ENCODE measurements around the gene TFPI2. TPM values are rescaled to one million over a fixed set of nuclear protein-coding genes. Genes with fewer than 3 reads are reported as not detected.

Gene TFPI2
- total and polyA plus RNA-seq, 7 donors = 0.66 to 7.5 (median 2.3) TPM

GRCh38 chr7:93894966-93895640, 4.5 kb upstream of the TFPI2 start:
- Histone ChIP-seq H3K4me1 (no peaks in the 10 kb centered on the region), H3K36me3 (ENCODE audit: insufficient read depth in 1 of 2, low read depth in 1 of 2) (no peaks in the 10 kb centered on the region), H3K9me3 (no peaks in the 10 kb centered on the region), H3K27ac (no peak overlapping the region), H3K4me3 (no peak overlapping the region), H3K27me3 (ENCODE audit: insufficient read depth in 3 of 3, low read length in 2 of 3) (peaks cover 0 to 12% (median 0%) of the 10 kb centered on the region in 3 donors)
- TF ChIP-seq CTCF (IDR thresholded peaks at IDR 0.05) = no peak
- ATAC-seq (no peak), DNase-seq (no peak)
- intact Hi-C loops (cut with DNase I) = loop anchor here (10.0 kb wide), 2 partner anchors 170 to 190 kb away; no protein-coding TSS in a partner anchor
- 39 to 54% (median 48%) methylated on average over 3 of the region's 3 CpGs for WGBS, 3 donors

- H3K4me1 ChIP-seq = no peaks in the 10 kb centered on the region
- peaks cover 0 to 14% (median 0%) of the 10 kb centered on the region in 3 donors for H3K27me3 ChIP-seq (ENCODE audit: insufficient read depth in 3 of 3, low read length in 2 of 3)
- DNase-seq (no peak), ATAC-seq (no peak)
- H3K36me3 ChIP-seq (ENCODE audit: insufficient read depth in 1 of 2, low read depth in 1 of 2) = no peaks in the 10 kb centered on the region
- intact Hi-C loops (cut with DNase I) = loop anchor here (10.0 kb wide), 2 partner anchors 170 to 190 kb away; no protein-coding TSS in a partner anchor
- no peak overlapping the region for H3K4me3 ChIP-seq
- TF ChIP-seq CTCF (IDR thresholded peaks at IDR 0.05) = no peak
- no peaks in the 10 kb centered on the region for H3K9me3 ChIP-seq
- WGBS, 3 donors = 57 to 66% (median 65%) methylated on average over 1 of the region's 1 CpG
- no peak overlapping the region for H3K27ac ChIP-seq
These were observed 3.9 kb upstream of the TFPI2 start for GRCh38 chr7:93894426-93894825.

GRCh38 chr7:93890041-93890463, 501 bp downstream of the TFPI2 start:
- no peaks in the 10 kb centered on the region for H3K9me3 ChIP-seq
- intact Hi-C loops (cut with DNase I) = loop anchor here (10.0 kb wide), 2 partner anchors 175 to 195 kb away; no protein-coding TSS in a partner anchor
- ATAC-seq (no peak), DNase-seq (peak in 1 of 2 donors; percentile 48)
- H3K27me3 ChIP-seq (ENCODE audit: insufficient read depth in 3 of 3, low read length in 2 of 3) = peaks cover 0 to 14% (median 0%) of the 10 kb centered on the region in 3 donors
- no peaks in the 10 kb centered on the region for H3K36me3 ChIP-seq (ENCODE audit: insufficient read depth in 1 of 2, low read depth in 1 of 2)
- peak overlapping the region; percentile 62 for H3K4me3 ChIP-seq
- H3K4me1 ChIP-seq = no peaks in the 10 kb centered on the region
- no peak overlapping the region for H3K27ac ChIP-seq
- WGBS, 3 donors = 1 to 2% (median 1%) methylated on average over 28 of the region's 28 CpGs
- no peak for TF ChIP-seq CTCF (IDR thresholded peaks at IDR 0.05)

- intact Hi-C loops (cut with DNase I) = no loop called here
- H3K9me3 ChIP-seq = no peaks in the 10 kb centered on the region
- H3K27ac ChIP-seq = no peak overlapping the region
- H3K4me3 ChIP-seq = peak overlapping the region; percentile 62
- WGBS, 3 donors = 90 to 94% (median 92%) methylated on average over 3 of the region's 3 CpGs
- H3K27me3 ChIP-seq (ENCODE audit: insufficient read depth in 3 of 3, low read length in 2 of 3) = peaks cover 0 to 14% (median 0%) of the 10 kb centered on the region in 3 donors
- no peaks in the 10 kb centered on the region for H3K36me3 ChIP-seq (ENCODE audit: insufficient read depth in 1 of 2, low read depth in 1 of 2)
- ATAC-seq (no peak), DNase-seq (no peak)
- TF ChIP-seq CTCF (IDR thresholded peaks at IDR 0.05) = no peak
- H3K4me1 ChIP-seq = no peaks in the 10 kb centered on the region
These were observed 1.3 kb downstream of the TFPI2 start for GRCh38 chr7:93889261-93889660.
